Activated naive CD4-positive, alpha-beta T cell treated with anti-CD3 and anti-CD28 coated beads, Interleukin-2, amount 50 U/mL, for 72 hours (primary cell): ENCODE data around the gene SLC16A5. TPM values are rescaled to one million over a fixed set of nuclear protein-coding genes. Genes with fewer than 3 reads are reported as not detected.
"Not testable (repeated sequence)": the region's sequence is repeated elsewhere in the genome, so short reads cannot be mapped to it uniquely, and the experiment has no call there.

Source experiments
- ATAC-seq, 2 donors: fragments of 150-1000 bp; cut with Tn5 transposase; 2 replicates each; pipeline ENCODE4 v1.10.0; 2021; ENCODE audit warnings: mild to moderate bottlenecking in 2 of 2, moderate library complexity in 2 of 2
- DNase-seq, 2 donors: peaks; one replicate each; pipeline ENCODE4 v3.0.0; 2021 to 2022; ENCODE audit warnings: low spot score in 2 of 2
- H3K27ac Mint-ChIP-seq, 2 donors: one replicate each; pipeline ENCODE4 v1.8.0; 2022; ENCODE audit warnings: mild to moderate bottlenecking in 2 of 2, mixed read lengths in 2 of 2
- H3K36me3 Mint-ChIP-seq, 2 donors: one replicate each; pipeline ENCODE4 v1.8.0; 2022; ENCODE audit warnings: mixed read lengths in 2 of 2
- H3K9me3 Mint-ChIP-seq, 2 donors: one replicate each; pipeline ENCODE4 v1.8.0; 2022; ENCODE audit warnings: mixed read lengths in 2 of 2
- total RNA-seq, 2 donors: library from RNA; stranded (reverse); gene quantifications; one replicate each; pipeline ENCODE4 v1.2.3, GENCODE V29; 2022

Gene SLC16A5
- total RNA-seq, 2 donors from 2014 or later: 6.0 to 10.9 TPM

GRCh38 chr17:75113798-75114551, 26.2 kb downstream of the SLC16A5 start:
- H3K27ac Mint-ChIP-seq: peak overlapping the region; percentile 88 to 93
- DNase-seq (peak; percentile 83 to 94), ATAC-seq (peak; percentile 69 to 71)
- no peaks in the 10 kb centered on the region for H3K9me3 Mint-ChIP-seq
- peaks cover 10 to 11% of the 10 kb centered on the region in 2 donors for H3K36me3 Mint-ChIP-seq

GRCh38 chr17:75114552-75115314, 27.0 kb downstream of the SLC16A5 start:
- H3K36me3 Mint-ChIP-seq: peaks cover 10 to 11% of the 10 kb centered on the region in 2 donors
- H3K9me3 Mint-ChIP-seq: no peaks in the 10 kb centered on the region
- peak overlapping the region; percentile 88 to 93 for H3K27ac Mint-ChIP-seq
- ATAC-seq (peak in 1 of 2 donors; percentile 33), DNase-seq (no peak)

DNA sequence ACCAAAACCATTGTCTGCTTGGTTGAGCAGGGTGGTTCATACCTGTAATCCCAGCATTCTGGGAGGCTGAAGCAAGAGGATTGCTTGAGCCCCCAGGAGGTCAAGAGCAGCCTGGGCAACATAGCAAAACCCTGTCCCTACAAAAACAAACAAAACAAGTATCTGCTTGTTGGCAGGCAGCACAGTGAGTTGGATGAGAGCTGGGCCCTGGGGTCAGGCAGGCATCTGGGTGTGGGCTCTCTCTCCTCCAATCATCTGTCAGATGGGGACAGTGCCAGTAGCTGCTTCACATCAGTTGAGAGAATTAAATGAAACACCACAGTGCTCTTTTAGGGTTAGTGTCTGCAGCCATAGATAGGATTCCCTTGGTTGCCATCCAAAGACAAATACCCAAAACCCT, 27.8 kb downstream of the SLC16A5 start:
- ATAC-seq (no peak), DNase-seq (no peak)
- Mint-ChIP-seq H3K36me3 (peaks cover 10 to 11% of the 10 kb centered on the region in 2 donors), H3K9me3 (no peaks in the 10 kb centered on the region), H3K27ac (no peak overlapping the region)

- Mint-ChIP-seq H3K27ac (no peak overlapping the region), H3K36me3 (peaks cover 10% of the 10 kb centered on the region in 2 donors), H3K9me3 (no peaks in the 10 kb centered on the region)
- ATAC-seq (no peak), DNase-seq (no peak)
Observed at GRCh38 chr17:75116737-75117136, 29.0 kb downstream of the SLC16A5 start.

GRCh38 chr17:75118307-75118706, 30.6 kb downstream of the SLC16A5 start:
- Mint-ChIP-seq H3K9me3 (no peaks in the 10 kb centered on the region), H3K27ac (no peak overlapping the region), H3K36me3 (peaks cover 0 to 10% of the 10 kb centered on the region in 2 donors)
- no peak for DNase-seq
- no peak for ATAC-seq

DNA sequence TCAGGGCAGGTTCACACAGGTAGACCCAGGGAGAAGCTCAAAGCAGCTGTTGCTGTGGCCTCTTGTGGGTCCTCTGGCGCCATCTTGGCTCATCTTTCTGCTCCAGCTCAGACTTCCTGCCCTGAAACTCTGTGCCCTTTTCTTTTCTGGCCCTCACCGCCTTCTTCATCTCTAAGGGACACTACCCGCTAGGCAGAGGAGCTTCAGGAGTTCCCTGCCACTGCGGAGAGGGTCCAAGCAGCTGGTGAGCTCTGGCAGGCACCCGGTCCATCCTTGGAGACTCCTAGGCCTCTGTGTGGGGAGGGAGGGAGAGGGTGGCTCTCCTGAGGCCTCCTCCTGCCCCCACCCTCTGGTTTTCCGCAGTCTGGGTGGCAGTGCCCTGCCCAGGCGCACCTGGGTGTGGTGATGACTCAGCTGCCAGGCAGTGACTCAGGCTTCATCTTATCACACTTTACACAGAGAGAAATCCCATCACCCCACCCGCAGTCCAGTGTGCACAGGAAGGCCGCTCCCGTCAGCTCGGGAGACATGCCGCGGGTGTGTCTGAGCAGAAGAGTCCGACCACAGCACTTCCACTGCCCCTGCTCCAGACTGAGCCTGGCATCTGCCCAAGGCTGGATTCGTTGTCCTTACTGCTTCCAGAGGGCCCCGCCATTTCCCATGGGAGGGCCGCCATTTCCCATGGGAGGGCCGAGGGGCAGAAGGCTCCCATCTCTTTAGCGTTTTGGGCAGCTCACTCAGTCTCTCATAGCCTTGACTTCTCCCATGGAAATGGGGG, 36.5 kb downstream of the SLC16A5 start:
- ATAC-seq (peak; percentile 83 to 95), DNase-seq (peak; percentile 21 to 79)
- Mint-ChIP-seq H3K9me3 (no peaks in the 10 kb centered on the region), H3K27ac (peak overlapping the region; percentile 72 to 91), H3K36me3 (peaks cover 0 to 7% of the 10 kb centered on the region in 2 donors)

DNA sequence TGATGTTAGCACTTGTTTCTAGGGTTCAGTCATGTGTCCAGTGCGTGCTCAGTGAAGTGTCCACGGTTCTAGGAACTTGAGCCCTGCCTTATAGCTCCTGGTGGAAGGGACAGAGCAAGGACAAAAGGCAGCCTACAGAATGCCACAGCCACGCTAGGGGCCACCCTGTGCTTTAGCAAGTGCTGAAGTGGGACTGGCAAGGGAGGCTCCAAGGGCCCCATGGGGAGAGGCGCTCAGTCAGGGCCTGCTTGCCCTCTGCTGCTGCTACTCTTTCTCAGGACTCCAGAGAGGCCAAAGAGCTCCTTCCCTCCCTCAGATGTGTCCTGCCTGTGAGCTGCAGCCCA, 37.0 kb downstream of the SLC16A5 start:
- Mint-ChIP-seq H3K9me3 (no peaks in the 10 kb centered on the region), H3K27ac (peak overlapping the region in 1 of 2 donors; percentile 72), H3K36me3 (peaks cover 0 to 7% of the 10 kb centered on the region in 2 donors)
- no peak for DNase-seq
- ATAC-seq: peak in 1 of 2 donors; percentile 2

DNA sequence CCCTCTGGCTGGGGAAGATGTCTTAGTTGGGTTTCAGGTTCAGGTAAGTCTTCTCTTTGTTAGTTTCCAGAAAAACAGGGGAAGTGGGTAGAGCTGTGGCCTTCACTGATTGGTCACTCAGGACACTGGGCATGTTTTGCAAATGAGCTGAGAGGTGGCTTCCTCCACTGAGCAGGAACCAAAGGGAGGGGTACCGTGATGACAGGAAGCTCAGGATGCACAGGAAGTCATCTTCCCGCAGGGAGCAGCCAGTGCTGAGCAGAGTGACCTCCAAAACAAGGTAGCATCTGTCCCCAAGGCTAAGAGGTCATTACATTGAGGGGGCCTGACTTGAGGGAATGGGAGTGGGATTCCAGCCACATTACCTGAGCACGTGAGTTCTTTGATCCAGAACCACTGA, 38.2 kb downstream of the SLC16A5 start:
- peaks cover 7 to 15% of the 10 kb centered on the region in 2 donors for H3K36me3 Mint-ChIP-seq
- no peak for ATAC-seq
- no peak for DNase-seq
- peak overlapping the region; percentile 36 to 72 for H3K27ac Mint-ChIP-seq
- H3K9me3 Mint-ChIP-seq: no peaks in the 10 kb centered on the region

DNA sequence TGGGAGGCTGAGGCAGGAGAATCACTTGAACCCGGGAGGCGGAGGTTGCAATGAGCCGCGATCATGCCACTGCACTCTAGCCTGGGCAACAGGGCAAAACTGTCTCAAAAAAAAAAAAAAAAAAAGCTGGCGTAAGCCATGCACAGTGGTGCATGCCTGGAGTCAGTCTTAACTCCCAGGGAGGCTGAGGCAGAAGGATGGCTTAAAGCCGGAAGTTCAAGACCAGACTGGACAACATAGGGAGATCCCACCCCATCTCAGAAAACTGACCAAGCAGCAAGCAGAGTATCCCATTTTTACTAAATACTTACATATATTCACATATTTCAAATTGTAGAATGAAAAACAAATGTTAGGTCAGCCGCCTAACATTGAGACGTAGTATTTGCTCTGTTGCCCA, 39.2 kb downstream of the SLC16A5 start:
- Mint-ChIP-seq H3K27ac (no peak overlapping the region), H3K36me3 (peaks cover 8 to 15% of the 10 kb centered on the region in 2 donors)
- ATAC-seq: no peak

GRCh38 chr17:75127936-75128335, 40.2 kb downstream of the SLC16A5 start:
- not testable (repeated sequence) for DNase-seq, ATAC-seq, H3K9me3 Mint-ChIP-seq
- Mint-ChIP-seq H3K27ac (peak overlapping the region in 1 of 2 donors; percentile 86), H3K36me3 (peaks cover 8 to 15% of the 10 kb centered on the region in 2 donors)

More for the DNA sequence above, 39.2 kb downstream of the SLC16A5 start:
- H3K9me3 Mint-ChIP-seq: no peaks in the 10 kb centered on the region
- DNase-seq: no peak

- DNase-seq (no peak), ATAC-seq (no peak)
- Mint-ChIP-seq H3K27ac (no peak overlapping the region), H3K36me3 (peaks cover 8 to 14% of the 10 kb centered on the region in 2 donors), H3K9me3 (no peaks in the 10 kb centered on the region)
Observed at GRCh38 chr17:75128694-75129505, 41.1 kb downstream of the SLC16A5 start.

GRCh38 chr17:75129576-75129975, 41.8 kb downstream of the SLC16A5 start:
- H3K27ac Mint-ChIP-seq: no peak overlapping the region
- DNase-seq (no peak), ATAC-seq (no peak)
- H3K36me3 Mint-ChIP-seq: peaks cover 8% of the 10 kb centered on the region in 2 donors
- no peaks in the 10 kb centered on the region for H3K9me3 Mint-ChIP-seq

DNA sequence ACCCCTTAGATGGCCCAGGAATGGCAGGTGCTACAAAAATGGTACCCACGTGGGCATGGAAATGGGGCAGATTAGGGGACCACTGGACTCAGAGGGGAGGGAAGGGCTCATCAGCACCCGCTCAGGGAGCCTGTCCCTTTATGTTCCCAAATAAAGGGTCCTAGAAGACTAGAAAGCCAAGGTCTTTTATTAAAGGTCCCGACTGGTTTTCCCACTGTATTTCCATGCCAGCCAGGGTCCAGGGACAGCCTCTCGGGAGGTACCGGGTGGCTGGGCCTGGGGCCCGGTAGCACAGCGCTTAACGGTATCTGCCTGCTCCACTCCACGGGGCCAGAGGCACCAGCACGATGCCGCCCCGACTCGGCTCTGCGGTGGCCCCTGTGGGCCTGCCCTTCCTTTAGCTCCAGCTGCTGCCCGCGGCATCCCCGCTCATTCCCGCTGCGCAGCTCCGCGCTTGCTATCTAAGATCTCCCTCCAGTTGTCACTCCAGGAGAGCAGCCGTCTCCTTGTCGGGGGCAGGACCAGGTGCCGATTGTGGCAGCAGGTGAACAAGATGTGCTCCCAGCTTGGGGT, 42.4 kb downstream of the SLC16A5 start:
- peak overlapping the region; percentile 75 to 80 for H3K27ac Mint-ChIP-seq

DNA sequence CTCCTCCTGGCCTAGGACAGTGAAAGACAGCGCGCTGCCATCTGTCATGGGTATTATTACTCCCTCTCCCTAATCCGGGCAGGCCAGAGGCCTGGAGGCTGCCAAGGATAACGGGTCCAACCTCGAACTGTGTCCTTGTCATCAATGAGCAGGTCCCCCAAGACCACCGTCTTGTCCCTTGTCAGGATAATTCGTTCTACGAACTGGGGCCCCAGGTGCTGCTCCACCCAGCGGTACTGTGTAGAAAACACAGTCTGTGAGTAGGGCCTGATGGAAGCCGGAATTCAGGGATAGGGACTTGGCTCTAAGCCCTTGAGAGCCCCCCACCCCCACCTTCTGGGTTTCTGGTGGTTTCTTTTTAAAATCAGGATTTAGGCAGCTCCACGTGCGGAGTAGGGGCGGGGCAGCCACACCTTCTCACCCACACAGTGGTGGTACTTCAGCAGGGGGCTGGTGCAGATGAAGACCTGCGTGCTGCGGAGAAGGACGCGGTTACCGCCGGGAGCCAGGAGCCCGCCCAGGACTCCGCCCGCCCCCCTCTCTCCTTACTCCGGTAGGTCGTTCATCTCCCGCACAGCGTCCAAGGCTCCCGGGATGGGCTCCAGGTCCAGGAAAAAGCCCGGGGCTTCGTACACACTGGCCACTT, 43.0 kb downstream of the SLC16A5 start:
- DNase-seq (peak in 1 of 2 donors; percentile 45), ATAC-seq (peak; percentile 52 to 58)
- Mint-ChIP-seq H3K27ac (peak overlapping the region; percentile 80 to 94), H3K9me3 (no peaks in the 10 kb centered on the region), H3K36me3 (peaks cover 8% of the 10 kb centered on the region in 2 donors)

More for the DNA sequence above, 42.4 kb downstream of the SLC16A5 start:
- Mint-ChIP-seq H3K36me3 (peaks cover 8% of the 10 kb centered on the region in 2 donors), H3K9me3 (no peaks in the 10 kb centered on the region)
- ATAC-seq: no peak
- DNase-seq: no peak

DNA sequence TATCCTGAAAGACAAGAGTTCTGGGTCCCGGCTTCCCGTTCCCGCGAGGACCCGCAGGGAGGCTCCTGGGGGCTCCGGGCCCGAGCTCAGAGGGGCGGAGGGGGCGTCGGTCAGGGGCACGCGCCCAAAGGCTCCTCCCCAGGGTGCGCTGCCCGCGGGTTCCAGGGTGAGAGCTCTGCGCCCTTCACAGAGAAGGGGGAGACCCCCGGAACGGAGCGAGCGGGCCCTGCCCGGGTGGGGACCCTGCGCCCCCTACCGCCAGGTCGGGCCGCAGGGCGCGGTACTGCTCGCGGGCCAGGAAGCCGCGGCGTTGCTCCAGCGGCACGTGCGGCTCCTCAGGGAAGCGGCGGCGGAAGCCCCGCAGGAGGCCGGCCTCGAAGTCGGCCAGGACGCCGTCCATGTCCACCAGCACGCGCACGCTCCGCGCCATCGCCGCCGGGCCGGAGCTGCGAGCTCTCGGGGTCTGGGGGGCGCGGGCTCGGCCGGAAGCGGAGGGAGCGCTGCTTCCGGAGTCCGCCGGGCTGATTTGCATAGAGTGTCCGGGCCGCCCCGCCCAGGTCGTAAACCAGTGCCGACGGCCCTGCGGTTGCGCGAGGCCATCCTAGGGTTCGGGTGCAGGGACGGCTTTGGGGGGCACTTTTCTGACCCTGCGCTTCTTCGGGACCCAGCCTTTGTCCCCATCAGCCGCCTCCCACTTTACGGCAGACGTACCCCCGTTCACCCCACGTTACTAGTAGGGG, 43.7 kb downstream of the SLC16A5 start, which contains the start of gene NT5C:
Gene NT5C, minus strand, starts transcription at position 465 of the 740 bp plus-strand sequence. Its CDS starts 35 bp downstream, at position 430.
- DNase-seq (peak; percentile 74 to 85), ATAC-seq (peak; percentile 88 to 93)
- Mint-ChIP-seq H3K36me3 (peaks cover 8% of the 10 kb centered on the region in 2 donors), H3K9me3 (no peaks in the 10 kb centered on the region), H3K27ac (peak within 1 kb of the TSS; percentile 80 to 94)
